ENCODE data around the gene MRPL20.
"Not testable (repeated sequence)": the region's sequence is repeated elsewhere in the genome, so short reads cannot be mapped to it uniquely, and the experiment has no call there.

Gene MRPL20

DNA sequence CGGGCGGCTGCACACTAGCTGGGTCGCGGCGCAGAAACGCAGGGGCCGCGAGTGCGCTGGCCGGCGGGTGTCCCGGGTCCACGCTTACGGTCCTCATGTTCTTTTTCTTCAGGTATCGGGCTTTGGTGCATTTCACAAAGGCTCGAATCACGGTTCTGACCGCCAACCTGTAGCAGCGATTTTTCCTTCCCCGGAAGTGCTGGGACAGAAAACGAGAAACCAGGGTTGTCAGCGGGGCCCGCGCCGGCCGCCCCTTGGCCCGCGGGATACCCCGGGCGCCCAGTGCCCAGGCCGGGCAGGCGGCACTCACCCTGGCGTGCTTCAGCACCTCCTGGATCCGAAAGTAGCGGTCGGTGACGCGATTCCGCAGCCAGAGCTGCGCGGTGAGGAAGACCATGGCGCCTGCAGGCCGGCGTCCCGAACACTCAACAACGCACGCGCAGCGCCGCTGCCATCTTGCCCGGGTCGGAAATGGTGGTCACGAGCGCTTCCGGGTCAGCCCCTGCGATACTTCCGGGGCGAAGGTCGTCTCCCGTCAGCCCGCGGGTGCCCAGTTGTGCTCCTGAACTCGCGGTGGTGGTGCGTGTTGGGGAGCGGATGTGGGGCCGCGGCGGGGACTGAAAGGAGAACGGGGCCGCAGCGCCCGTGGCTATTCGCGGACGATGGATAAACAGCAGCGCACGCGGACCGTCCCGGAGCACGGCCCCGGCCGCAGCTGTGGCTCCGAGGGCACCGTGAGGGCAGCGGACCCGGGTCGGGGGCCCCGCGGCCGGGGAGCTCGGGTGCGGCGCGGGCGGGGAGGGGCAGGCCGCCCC is at the start of gene MRPL20:
MRPL20 (minus strand) TSS at position 473 of the 815 bp plus-strand sequence; CDS start at position 397, 76 bp downstream.
- TF ChIP-seq, protein P1, sequence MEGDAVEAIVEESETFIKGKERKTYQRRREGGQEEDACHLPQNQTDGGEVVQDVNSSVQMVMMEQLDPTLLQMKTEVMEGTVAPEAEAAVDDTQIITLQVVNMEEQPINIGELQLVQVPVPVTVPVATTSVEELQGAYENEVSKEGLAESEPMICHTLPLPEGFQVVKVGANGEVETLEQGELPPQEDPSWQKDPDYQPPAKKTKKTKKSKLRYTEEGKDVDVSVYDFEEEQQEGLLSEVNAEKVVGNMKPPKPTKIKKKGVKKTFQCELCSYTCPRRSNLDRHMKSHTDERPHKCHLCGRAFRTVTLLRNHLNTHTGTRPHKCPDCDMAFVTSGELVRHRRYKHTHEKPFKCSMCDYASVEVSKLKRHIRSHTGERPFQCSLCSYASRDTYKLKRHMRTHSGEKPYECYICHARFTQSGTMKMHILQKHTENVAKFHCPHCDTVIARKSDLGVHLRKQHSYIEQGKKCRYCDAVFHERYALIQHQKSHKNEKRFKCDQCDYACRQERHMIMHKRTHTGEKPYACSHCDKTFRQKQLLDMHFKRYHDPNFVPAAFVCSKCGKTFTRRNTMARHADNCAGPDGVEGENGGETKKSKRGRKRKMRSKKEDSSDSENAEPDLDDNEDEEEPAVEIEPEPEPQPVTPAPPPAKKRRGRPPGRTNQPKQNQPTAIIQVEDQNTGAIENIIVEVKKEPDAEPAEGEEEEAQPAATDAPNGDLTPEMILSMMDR (IDR thresholded peaks at IDR 0.05; ENCODE audit: low read depth, low read length, missing control alignments), result no peak
- DNase-seq (ENCODE audit: extremely low read depth, low read depth), result peak; percentile 63
- peak within 1 kb of the TSS; percentile 96 for H3K4me3 ChIP-seq (replicated peaks; ENCODE audit: low read depth, low read length)

DNA sequence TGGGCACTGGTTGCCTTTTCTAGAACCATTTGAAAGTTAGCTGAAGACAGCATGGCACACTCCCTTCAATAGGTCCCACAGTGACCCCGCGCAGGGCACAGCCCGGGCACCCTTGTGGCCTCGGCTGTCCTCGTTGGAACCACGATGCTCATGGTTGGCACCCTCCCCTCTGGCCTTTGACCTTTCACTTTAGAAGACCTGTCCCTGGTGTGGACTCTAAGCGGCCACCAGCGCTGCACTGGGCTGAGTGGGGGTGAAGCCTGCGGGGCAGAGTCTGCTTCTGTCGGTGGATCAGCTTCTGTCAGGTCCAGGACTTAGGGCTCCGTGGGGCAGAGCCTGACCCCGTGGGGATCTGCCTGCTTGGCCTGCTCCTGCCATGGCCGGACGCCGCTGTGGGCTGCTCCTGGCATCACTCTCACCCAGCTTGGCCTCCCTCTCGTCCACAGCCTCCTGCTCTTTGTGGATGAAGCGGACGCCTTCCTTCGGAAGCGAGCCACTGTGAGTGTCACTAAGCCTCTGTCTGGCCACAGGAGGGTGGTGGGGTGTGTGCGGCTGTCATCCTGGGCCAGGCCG is 49.7 kb upstream of the MRPL20 start:
- DNase-seq (ENCODE audit: extremely low read depth, low read depth); H3K4me3 ChIP-seq (replicated peaks; ENCODE audit: low read depth, low read length): not testable (repeated sequence)

DNA sequence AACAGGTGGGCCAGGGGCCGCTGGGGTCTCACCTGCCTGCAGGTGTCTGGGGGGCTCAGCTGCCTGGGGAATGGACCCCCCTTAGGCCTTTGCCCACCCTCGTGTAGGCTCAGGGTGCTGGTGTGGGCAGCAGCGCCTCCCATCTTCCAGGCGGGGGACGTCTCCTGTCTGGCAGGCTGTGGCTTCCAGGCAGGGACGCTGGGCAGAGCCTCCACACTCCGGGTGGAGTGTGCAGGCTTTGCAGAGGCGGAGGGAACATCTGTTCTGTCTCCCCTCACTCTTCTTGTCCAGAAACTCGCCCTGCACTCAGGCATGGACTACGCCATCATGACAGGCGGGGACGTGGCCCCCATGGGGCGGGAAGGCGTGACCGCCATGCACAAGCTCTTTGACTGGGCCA is 48.8 kb upstream of the MRPL20 start:
- H3K4me3 ChIP-seq (replicated peaks; ENCODE audit: low read depth, low read length); DNase-seq (ENCODE audit: extremely low read depth, low read depth): not testable (repeated sequence)

DNA sequence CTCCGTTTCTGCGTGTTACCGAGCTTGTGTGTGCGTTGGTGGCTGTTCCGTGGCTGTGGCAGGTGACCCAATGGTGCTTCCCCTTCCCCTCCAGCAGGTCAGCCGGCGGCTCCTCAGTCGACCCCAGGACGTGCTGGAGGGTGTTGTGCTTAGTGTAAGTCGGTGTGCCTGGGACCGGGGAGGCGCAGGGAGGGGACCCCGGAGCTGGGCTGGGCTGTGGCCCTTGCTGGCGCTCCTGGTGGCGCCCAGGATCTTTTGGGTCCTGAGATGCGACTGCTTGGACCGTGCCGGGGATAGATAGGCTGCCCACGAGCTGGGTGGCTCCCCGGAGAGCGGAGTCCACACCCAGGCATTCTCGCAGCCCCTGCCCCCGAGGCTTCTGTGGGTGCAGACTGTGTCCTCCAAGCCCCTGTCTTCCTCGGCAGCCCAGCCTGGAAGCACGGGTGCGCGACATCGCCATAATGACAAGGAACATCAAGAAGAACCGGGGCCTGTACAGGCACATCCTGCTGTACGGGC is 48.3 kb upstream of the MRPL20 start:
- TF ChIP-seq, protein P1 (IDR thresholded peaks at IDR 0.05; ENCODE audit: low read depth, low read length, missing control alignments), result no peak
- H3K4me3 ChIP-seq (replicated peaks; ENCODE audit: low read depth, low read length), result no peak overlapping the region
- no peak for DNase-seq (ENCODE audit: extremely low read depth, low read depth)

DNA sequence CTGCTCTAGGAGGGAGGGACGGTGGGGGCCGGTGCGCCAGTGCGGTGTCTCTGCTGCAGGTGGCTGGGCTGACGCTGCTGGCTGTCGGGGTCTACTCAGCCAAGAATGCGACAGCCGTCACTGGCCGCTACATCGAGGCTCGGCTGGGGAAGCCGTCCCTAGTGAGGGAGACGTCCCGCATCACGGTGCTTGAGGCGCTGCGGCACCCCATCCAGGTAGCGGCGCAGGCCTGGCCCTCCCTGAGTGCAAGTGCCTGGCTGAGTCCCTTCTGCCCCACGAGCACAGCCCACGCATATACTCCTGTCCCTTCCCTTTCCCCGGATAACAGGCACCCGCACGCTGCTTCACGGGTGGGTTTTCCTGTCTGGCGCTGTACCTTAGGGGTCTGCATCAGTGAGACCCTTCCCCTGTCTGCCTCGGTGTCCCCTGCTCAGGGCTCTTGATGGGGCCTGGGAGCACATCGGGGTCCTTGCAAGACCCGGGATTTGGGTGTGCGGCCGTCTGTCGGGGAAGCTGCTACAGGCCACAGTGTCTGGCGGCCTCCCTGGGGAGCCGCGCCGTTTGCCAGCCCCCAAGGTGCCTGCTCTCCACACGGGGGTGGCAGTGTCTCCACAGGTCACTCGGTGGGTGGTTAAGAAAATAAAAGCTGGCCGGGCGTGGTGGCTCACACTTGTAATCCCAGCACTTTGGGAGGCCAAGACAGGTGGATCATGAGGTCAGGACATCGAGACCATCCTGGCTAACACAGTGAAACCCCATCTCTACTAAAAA is 47.4 kb upstream of the MRPL20 start:
- not testable (repeated sequence) for DNase-seq (ENCODE audit: extremely low read depth, low read depth); H3K4me3 ChIP-seq (replicated peaks; ENCODE audit: low read depth, low read length)

DNA sequence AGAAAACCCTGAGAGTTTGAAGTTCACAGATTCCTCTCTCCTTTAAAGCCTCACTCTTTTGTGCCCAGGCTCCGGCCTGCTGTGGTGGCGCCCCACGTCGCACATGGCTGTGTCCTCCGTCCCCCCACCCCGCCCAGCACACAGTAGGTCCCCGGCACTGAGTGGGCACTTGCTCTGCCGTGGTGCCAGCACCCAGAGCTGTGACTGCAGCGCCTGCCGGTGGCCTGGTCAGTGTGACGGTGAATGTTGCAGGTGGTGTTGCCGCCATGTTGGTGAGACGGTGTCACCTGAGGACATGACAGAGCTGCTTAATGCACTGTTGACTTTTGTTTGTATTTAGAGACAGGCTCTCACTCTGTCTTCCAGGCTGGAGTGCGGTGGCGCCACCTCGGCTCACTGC is 45.8 kb upstream of the MRPL20 start:
- TF ChIP-seq, protein P1 (IDR thresholded peaks at IDR 0.05; ENCODE audit: low read depth, low read length, missing control alignments), result no peak
- no peak for DNase-seq (ENCODE audit: extremely low read depth, low read depth)

DNA sequence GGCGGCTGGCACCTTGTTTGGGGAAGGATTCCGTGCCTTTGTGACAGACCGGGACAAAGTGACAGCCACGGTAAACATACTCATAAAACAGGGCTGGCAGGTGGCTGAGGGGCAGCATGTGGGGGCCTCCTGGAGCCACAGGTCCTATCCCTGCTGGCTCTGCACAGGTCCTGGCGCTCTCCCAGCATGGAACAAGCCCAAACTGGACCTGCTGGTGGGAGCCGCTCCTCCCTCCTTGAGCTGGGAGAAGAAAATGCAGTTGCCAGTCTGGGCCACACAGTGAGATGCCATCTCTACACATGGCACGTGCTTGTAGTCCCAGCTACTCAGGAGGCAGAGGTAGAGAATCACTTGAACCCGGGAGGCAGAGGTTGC is 45.3 kb upstream of the MRPL20 start:
- DNase-seq (ENCODE audit: extremely low read depth, low read depth); H3K4me3 ChIP-seq (replicated peaks; ENCODE audit: low read depth, low read length): not testable (repeated sequence)

More for the DNA sequence above, 45.8 kb upstream of the MRPL20 start:
- H3K4me3 ChIP-seq (replicated peaks; ENCODE audit: low read depth, low read length), result no peak overlapping the region

DNA sequence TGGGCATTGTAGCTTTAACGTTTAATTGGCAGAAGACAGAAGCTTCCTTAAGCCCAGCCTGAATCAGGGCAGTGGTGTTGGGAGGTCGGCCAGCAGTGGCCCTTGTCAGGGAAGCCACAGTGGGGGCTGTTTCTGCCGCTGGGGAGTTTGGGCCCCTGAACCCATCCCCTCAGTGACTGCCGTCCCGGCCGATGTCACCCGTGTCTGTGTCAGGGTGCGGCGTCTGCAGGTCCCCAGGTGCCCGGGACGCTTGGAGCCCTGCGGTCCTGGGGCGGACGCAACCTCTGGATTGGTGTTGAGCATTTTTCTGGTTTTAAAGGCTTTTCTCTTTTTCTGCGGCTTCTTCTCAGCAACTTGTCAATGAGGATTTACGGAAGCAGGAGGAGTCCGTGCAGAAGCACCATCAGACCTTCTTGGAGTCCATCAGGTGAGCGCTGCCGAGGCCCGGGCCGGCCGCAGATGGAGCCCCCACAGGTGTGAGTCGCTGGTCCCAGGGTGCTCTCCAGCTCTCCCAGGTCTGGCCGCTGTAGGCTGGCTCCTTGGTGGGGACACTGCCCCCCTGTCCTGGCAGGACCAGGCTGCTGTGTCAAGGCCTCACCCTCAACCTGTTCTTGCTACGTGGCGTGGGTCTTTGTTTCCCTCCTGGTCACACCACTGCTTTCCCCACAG is 44.7 kb upstream of the MRPL20 start:
- DNase-seq (ENCODE audit: extremely low read depth, low read depth), result no peak
- TF ChIP-seq, protein P1 (IDR thresholded peaks at IDR 0.05; ENCODE audit: low read depth, low read length, missing control alignments), result no peak
- H3K4me3 ChIP-seq (replicated peaks; ENCODE audit: low read depth, low read length), result no peak overlapping the region

DNA sequence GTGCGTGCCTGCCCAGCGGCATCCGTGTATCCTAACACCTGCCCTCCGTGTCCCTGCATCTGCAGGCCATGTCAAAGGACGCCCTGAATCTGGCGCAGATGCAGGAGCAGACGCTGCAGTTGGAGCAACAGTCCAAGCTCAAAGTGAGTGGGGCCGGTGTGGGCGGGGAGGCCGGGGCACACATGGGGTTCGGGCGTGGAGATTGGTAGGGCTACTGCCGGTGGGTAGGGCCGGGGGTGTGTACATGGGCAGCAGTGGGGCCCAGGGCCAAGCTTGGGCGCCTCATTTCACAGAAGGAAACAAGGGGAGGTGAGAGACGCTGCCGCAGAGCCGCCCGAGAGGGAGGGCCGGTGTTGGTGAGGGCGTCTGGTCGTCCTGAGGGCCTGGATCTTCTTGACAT is 43.5 kb upstream of the MRPL20 start:
- not testable (repeated sequence) for DNase-seq (ENCODE audit: extremely low read depth, low read depth); H3K4me3 ChIP-seq (replicated peaks; ENCODE audit: low read depth, low read length)
